GM18526 (cell line): ENCODE measurements around the gene SMAD5.

Source experiments
- POLR2A ChIP-seq: IDR thresholded peaks from 3 replicates; pipeline ENCODE4 v1.6.1; 2011; ENCODE audit not compliant: insufficient read length; ENCODE audit errors: extremely low read depth

Gene SMAD5

GRCh38 chr5:136108766-136109165 is 23.9 kb upstream of the SMAD5 start:
- no peak for TF ChIP-seq POLR2A

- TF ChIP-seq POLR2A, result no peak
These were observed 23.1 kb upstream of the SMAD5 start for GRCh38 chr5:136109453-136110135.

- no peak for TF ChIP-seq POLR2A
These were observed 19.0 kb upstream of the SMAD5 start for GRCh38 chr5:136113606-136114005.

- TF ChIP-seq POLR2A, result no peak
These were observed 18.1 kb upstream of the SMAD5 start for GRCh38 chr5:136114414-136115125.

- TF ChIP-seq POLR2A, result no peak
These were observed 17.3 kb upstream of the SMAD5 start for GRCh38 chr5:136115183-136115865.

- TF ChIP-seq POLR2A, result no peak
These were observed 12.1 kb upstream of the SMAD5 start for GRCh38 chr5:136120529-136120928.

GRCh38 chr5:136123236-136123768 is 9.3 kb upstream of the SMAD5 start:
- no peak for TF ChIP-seq POLR2A

GRCh38 chr5:136127560-136127959 is 5.1 kb upstream of the SMAD5 start:
- TF ChIP-seq POLR2A, result no peak

- TF ChIP-seq POLR2A, result no peak
These were observed 4.2 kb upstream of the SMAD5 start for GRCh38 chr5:136128481-136128880.

GRCh38 chr5:136129445-136129844 is 3.2 kb upstream of the SMAD5 start:
- TF ChIP-seq POLR2A, result no peak

- no peak for TF ChIP-seq POLR2A
These were observed 2.1 kb upstream of the SMAD5 start for GRCh38 chr5:136130581-136130980.

GRCh38 chr5:136132087-136132486 is 558 bp upstream of the SMAD5 start:
- no peak for TF ChIP-seq POLR2A

GRCh38 chr5:136133222-136133921 is 727 bp downstream of the SMAD5 start:
- no peak for TF ChIP-seq POLR2A

- TF ChIP-seq POLR2A, result no peak
These were observed 1.3 kb downstream of the SMAD5 start for GRCh38 chr5:136133922-136134379.

GRCh38 chr5:136134653-136135052 is 2.0 kb downstream of the SMAD5 start:
- TF ChIP-seq POLR2A, result no peak

GRCh38 chr5:136135536-136135935 is 2.9 kb downstream of the SMAD5 start:
- TF ChIP-seq POLR2A, result no peak
